Activated B cell treated with CpG ODN at 0.5 μM for 24 hours (primary cell): ENCODE results near the gene MAPKAPK2. TPM values are rescaled to one million over a fixed set of nuclear protein-coding genes. Genes with fewer than 3 reads are reported as not detected.

Experiments used
- ATAC-seq: fragments of 200-7000 bp; cut with Tn5 transposase; one replicate; pipeline ENCODE4 v1.10.0; 2021; ENCODE audit warnings: low read depth, mild to moderate bottlenecking, moderate library complexity
- CTCF ChIA-PET: fragments of 350-600 bp; sonication (Branson Sonifier 250); formaldehyde crosslinking; loops from one replicate; lab custom pipeline; 2021; ENCODE audit warnings: antibody characterized with exemption; lab: Charles Lee
- POLR2A ChIA-PET: fragments of 350-600 bp; sonication (Branson Sonifier 250); formaldehyde crosslinking; loops from one replicate; lab custom pipeline; 2021; ENCODE audit warnings: antibody characterized with exemption; lab: Charles Lee
- DNase-seq: peaks from one replicate; pipeline ENCODE4 v3.0.0; 2022
- H3K27ac Mint-ChIP-seq: one replicate; pipeline ENCODE4 v1.8.0; 2020; ENCODE audit warnings: mixed read lengths
- H3K27me3 Mint-ChIP-seq: one replicate; pipeline ENCODE4 v1.8.0; 2021; ENCODE audit warnings: mixed read lengths
- H3K36me3 Mint-ChIP-seq: one replicate; pipeline ENCODE4 v1.8.0; 2021; ENCODE audit warnings: low read depth, mixed read lengths
- H3K4me1 Mint-ChIP-seq: one replicate; pipeline ENCODE4 v1.8.0; 2021; ENCODE audit warnings: mixed read lengths
- H3K4me3 Mint-ChIP-seq: one replicate; pipeline ENCODE4 v1.8.0; 2020; ENCODE audit warnings: mild to moderate bottlenecking, mixed read lengths
- H3K9me3 Mint-ChIP-seq: one replicate; pipeline ENCODE4 v1.8.0; 2020; ENCODE audit warnings: mixed read lengths
- CTCF ChIP-seq: fragments of 200-600 bp; IDR thresholded peaks from one replicate; pipeline ENCODE4 v1.8.0; 2022; ENCODE audit warnings: antibody characterized with exemption, mild to moderate bottlenecking
- intact Hi-C: fragments of 100-400 bp; cut with micrococcal nuclease; formaldehyde crosslinking; loops from one replicate; pipeline ENCODE4 v1.15.1; 2024
- total RNA-seq: library from RNA; stranded (reverse); gene quantifications from 2 replicates; pipeline ENCODE4 v1.2.3, GENCODE V29; 2022

Gene MAPKAPK2
- total RNA-seq, 1 donor from 2014 or later = 72.1 TPM

- DNase-seq = no peak
- Mint-ChIP-seq H3K27ac (no peak overlapping the region), H3K9me3 (no peaks in the 10 kb centered on the region), H3K4me3 (no peak overlapping the region), H3K36me3 (peaks cover 52% of the 10 kb centered on the region), H3K4me1 (peaks cover 83% of the 10 kb centered on the region), H3K27me3 (no peaks in the 10 kb centered on the region)
- no peak for TF ChIP-seq CTCF
- ChIA-PET CTCF (interaction anchor here (1.1 to 1.5 kb wide), 2 partner anchors 9 to 59 kb away, joined by 3 read pairs; partner anchors contain the start of gene DYRK3), POLR2A (no interaction called here)
- no peak for ATAC-seq
- intact Hi-C loops = no loop called here
Measured at GRCh38 chr1:206694171-206695124, 9.7 kb downstream of the MAPKAPK2 start.

GRCh38 chr1:206695733-206696132, 11.0 kb downstream of the MAPKAPK2 start:
- no peak overlapping the region for H3K27ac Mint-ChIP-seq
- H3K9me3 Mint-ChIP-seq = no peaks in the 10 kb centered on the region
- ChIA-PET POLR2A (no interaction called here), CTCF (no interaction called here)
- intact Hi-C loops = no loop called here
- TF ChIP-seq CTCF = no peak
- ATAC-seq (no peak), DNase-seq (no peak)
- peaks cover 57% of the 10 kb centered on the region for H3K36me3 Mint-ChIP-seq
- no peaks in the 10 kb centered on the region for H3K27me3 Mint-ChIP-seq
- H3K4me1 Mint-ChIP-seq = peaks cover 83% of the 10 kb centered on the region
- no peak overlapping the region for H3K4me3 Mint-ChIP-seq

- Mint-ChIP-seq H3K27ac (no peak overlapping the region), H3K9me3 (no peaks in the 10 kb centered on the region), H3K4me1 (peaks cover 76% of the 10 kb centered on the region), H3K36me3 (peaks cover 57% of the 10 kb centered on the region), H3K4me3 (no peak overlapping the region), H3K27me3 (no peaks in the 10 kb centered on the region)
- no peak for ATAC-seq
- no peak for DNase-seq
- ChIA-PET POLR2A (interaction anchor here (1.0 kb wide), 1 partner anchor 14 kb away, joined by 3 read pairs; no protein-coding TSS in a partner anchor), CTCF (interaction anchor here (0.8 kb wide), 1 partner anchor 216 kb away, joined by 3 read pairs; no protein-coding TSS in a partner anchor)
- intact Hi-C loops = no loop called here
- TF ChIP-seq CTCF = no peak
Measured at GRCh38 chr1:206696812-206697585, 12.3 kb downstream of the MAPKAPK2 start.

- peaks cover 52% of the 10 kb centered on the region for H3K36me3 Mint-ChIP-seq
- no peak for DNase-seq
- POLR2A ChIA-PET = no interaction called here
- CTCF ChIA-PET = interaction anchor here (0.7 kb wide), 1 partner anchor 40 kb away, joined by 3 read pairs; no protein-coding TSS in a partner anchor
- no peaks in the 10 kb centered on the region for H3K9me3 Mint-ChIP-seq
- H3K27ac Mint-ChIP-seq = no peak overlapping the region
- H3K4me3 Mint-ChIP-seq = no peak overlapping the region
- no peak for TF ChIP-seq CTCF
- ATAC-seq = no peak
- peaks cover 76% of the 10 kb centered on the region for H3K4me1 Mint-ChIP-seq
- intact Hi-C loops = no loop called here
- no peaks in the 10 kb centered on the region for H3K27me3 Mint-ChIP-seq
Measured at GRCh38 chr1:206698011-206698410, 13.3 kb downstream of the MAPKAPK2 start.
